Gastroesophageal sphincter (tissue), 4 donors: Measurements from ENCODE around the gene CEACAM1. TPM values are rescaled to one million over a fixed set of nuclear protein-coding genes. Genes with fewer than 3 reads are reported as not detected.
"Not testable (repeated sequence)": the region's sequence is repeated elsewhere in the genome, so short reads cannot be mapped to it uniquely, and the experiment has no call there.

Source experiments
- ATAC-seq: fragments of 150-250 bp; one replicate; pipeline ENCODE4 v1.9.1; 2016; ENCODE audit warnings: mild to moderate bottlenecking, moderate library complexity
- H3K27ac ChIP-seq, 4 donors: fragments of 200-600 bp; sonication (generic) in 3 of 4; 1 replicate in 3 of 4; 2 replicates in 1 of 4; pipeline ENCODE4 v1.5.1; 2016 to 2019
- H3K27me3 ChIP-seq: fragments of 200-600 bp; sonication (generic); one replicate; pipeline ENCODE4 v1.5.1; 2019
- H3K36me3 ChIP-seq, 2 donors: fragments of 200-600 bp; sonication (generic); one replicate each; pipeline ENCODE4 v1.5.1; 2019; ENCODE audit warnings: control low read depth in 1 of 2
- H3K4me1 ChIP-seq, 3 donors: fragments of 200-600 bp; sonication (generic); 1 replicate in 2 of 3; 2 replicates in 1 of 3; pipeline ENCODE4 v1.5.1; 2016 to 2019; ENCODE audit warnings: control low read depth in 2 of 3
- H3K4me3 ChIP-seq, 2 donors: fragments of 200-600 bp; sonication (generic); one replicate each; pipeline ENCODE4 v1.5.1; 2019; ENCODE audit warnings: mild to moderate bottlenecking in 1 of 2, moderate library complexity in 1 of 2
- H3K9me3 ChIP-seq, 3 donors: fragments of 200-600 bp; sonication (generic); one replicate each; pipeline ENCODE4 v1.5.1; 2017 to 2019; ENCODE audit warnings: control low read depth in 2 of 3
- CTCF ChIP-seq, 4 experiments: fragments of 200-600 bp in 2 of 4; fragments of 450-650 bp in 2 of 4; sonication (generic) in 1 of 4; IDR thresholded peaks; one replicate each; pipeline ENCODE4 v1.5.1; 2017 to 2019; ENCODE audit warnings: antibody characterized with exemption in 4 of 4, mild to moderate bottlenecking in 2 of 4, moderate library complexity in 2 of 4
- EP300 ChIP-seq: sonication (generic); formaldehyde crosslinking; IDR thresholded peaks from one replicate; pipeline ENCODE4 v1.6.1; 2017; ENCODE audit warnings: antibody characterized with exemption, mild to moderate bottlenecking
- POLR2A ChIP-seq, 2 donors: fragments of 450-650 bp; IDR thresholded peaks; one replicate each; pipeline ENCODE4 v1.6.1; 2017; ENCODE audit warnings: antibody characterized with exemption in 2 of 2, mild to moderate bottlenecking in 2 of 2, moderate library complexity in 1 of 2
- POLR2AphosphoS5 ChIP-seq: sonication (generic); formaldehyde crosslinking; IDR thresholded peaks from one replicate; pipeline ENCODE4 v1.6.1; 2017; ENCODE audit warnings: antibody characterized with exemption
- WGBS, 2 donors: methylation state at CpG; one replicate each; pipeline ENCODE4 v1.1.5; 2018; ENCODE audit warnings: low coverage in 1 of 2; 5-methylcytosine and 5-hydroxymethylcytosine counted together
- total RNA-seq, 4 donors: library from RNA; depleted of rRNA; stranded (reverse); fragments of >200 nt; gene quantifications; one replicate each; pipeline ENCODE4 v1.1.0, GENCODE V29; 2016

Gene CEACAM1
- total RNA-seq, 4 donors from 2014 or later, result 0.66 to 10.1 (median 0.99) TPM

- H3K27me3 ChIP-seq, result no peaks in the 10 kb centered on the region
- WGBS, 2 donors, result 71 to 79% methylated on average over 5 to 6 of the region's 6 CpGs
- H3K9me3 ChIP-seq, result no peaks in the 10 kb centered on the region
- TF ChIP-seq EP300 (no peak), POLR2A (IDR thresholded peaks at IDR 0.05) (no peak), POLR2AphosphoS5 (no peak), CTCF (IDR thresholded peaks at IDR 0.05) (no peak)
- H3K4me3 ChIP-seq, result no peak overlapping the region
- H3K27ac ChIP-seq, result no peak overlapping the region
- no peak for ATAC-seq
- no peaks in the 10 kb centered on the region for H3K4me1 ChIP-seq
- no peaks in the 10 kb centered on the region for H3K36me3 ChIP-seq
Measured at GRCh38 chr19:42488783-42489521, 39.3 kb downstream of the CEACAM1 start.

- H3K4me3 ChIP-seq, result no peak overlapping the region
- H3K36me3 ChIP-seq, result no peaks in the 10 kb centered on the region
- no peak for TF ChIP-seq POLR2A (IDR thresholded peaks at IDR 0.05)
- TF ChIP-seq CTCF (IDR thresholded peaks at IDR 0.05), result no peak
- TF ChIP-seq EP300, result no peak
- TF ChIP-seq POLR2AphosphoS5, result no peak
- no peaks in the 10 kb centered on the region for H3K4me1 ChIP-seq
- no peak overlapping the region for H3K27ac ChIP-seq
- no peaks in the 10 kb centered on the region for H3K27me3 ChIP-seq
- ATAC-seq, result no peak
- WGBS, 2 donors, result 91 to 95% methylated on average over 3 of the region's 3 CpGs
- H3K9me3 ChIP-seq, result no peaks in the 10 kb centered on the region
Measured at GRCh38 chr19:42487798-42488178, 40.5 kb downstream of the CEACAM1 start.

- no peak overlapping the region for H3K27ac ChIP-seq
- no peak for ATAC-seq
- no peaks in the 10 kb centered on the region for H3K27me3 ChIP-seq
- no peak overlapping the region for H3K4me3 ChIP-seq
- TF ChIP-seq POLR2AphosphoS5, result no peak
- no peak for TF ChIP-seq POLR2A (IDR thresholded peaks at IDR 0.05)
- TF ChIP-seq CTCF (IDR thresholded peaks at IDR 0.05), result no peak
- TF ChIP-seq EP300, result no peak
- WGBS, 2 donors, result 68 to 81% methylated on average over 3 of the region's 3 CpGs
- no peaks in the 10 kb centered on the region for H3K9me3 ChIP-seq
- no peaks in the 10 kb centered on the region for H3K4me1 ChIP-seq
- H3K36me3 ChIP-seq, result no peaks in the 10 kb centered on the region
Measured at GRCh38 chr19:42487032-42487797, 41.1 kb downstream of the CEACAM1 start.

GRCh38 chr19:42485036-42485435, 43.2 kb downstream of the CEACAM1 start:
- H3K4me3 ChIP-seq, H3K27me3 ChIP-seq, H3K9me3 ChIP-seq, ATAC-seq, H3K36me3 ChIP-seq, H3K4me1 ChIP-seq, H3K27ac ChIP-seq: not testable (repeated sequence)
- WGBS, 2 donors, result 67 to 82% methylated on average over 3 to 4 of the region's 4 CpGs

GRCh38 chr19:42480335-42481095, 47.8 kb downstream of the CEACAM1 start:
- no peak for ATAC-seq
- H3K4me1 ChIP-seq, result no peaks in the 10 kb centered on the region
- TF ChIP-seq POLR2A (IDR thresholded peaks at IDR 0.05), result no peak
- TF ChIP-seq CTCF (IDR thresholded peaks at IDR 0.05), result no peak
- TF ChIP-seq POLR2AphosphoS5, result no peak
- no peaks in the 10 kb centered on the region for H3K9me3 ChIP-seq
- no peaks in the 10 kb centered on the region for H3K36me3 ChIP-seq
- 19 to 24% methylated on average over 7 of the region's 7 CpGs for WGBS, 2 donors
- no peaks in the 10 kb centered on the region for H3K27me3 ChIP-seq
- H3K4me3 ChIP-seq, result no peak overlapping the region
- H3K27ac ChIP-seq, result no peak overlapping the region
